Stimulated activated CD8-positive, alpha-beta memory T cell treated with anti-CD3 and anti-CD28 coated beads, Interleukin-15, amount 100 ng/mL, for 4 hours (primary cell): ENCODE data around the gene SHKBP1.
"Not testable (repeated sequence)": the region's sequence is repeated elsewhere in the genome, so short reads cannot be mapped to it uniquely, and the experiment has no call there.

Experiments used
- DNase-seq, 2 donors: peaks; one replicate each; pipeline ENCODE4 v3.0.0-alpha.2; 2020; ENCODE audit warnings: low read depth in 2 of 2

SHKBP1 gene

GRCh38 chr19:40555978-40556689 is 20.5 kb upstream of the SHKBP1 start:
- no peak for DNase-seq

- DNase-seq = no peak
These were observed 19.6 kb upstream of the SHKBP1 start for GRCh38 chr19:40556953-40557530.

- no peak for DNase-seq
These were observed 17.3 kb upstream of the SHKBP1 start for GRCh38 chr19:40559394-40559793.

GRCh38 chr19:40560092-40560507 is 16.6 kb upstream of the SHKBP1 start:
- DNase-seq = no peak

GRCh38 chr19:40561947-40562346 is 14.7 kb upstream of the SHKBP1 start:
- no peak for DNase-seq

- not testable (repeated sequence) for DNase-seq
These were observed 12.1 kb upstream of the SHKBP1 start for GRCh38 chr19:40564535-40564934.

- no peak for DNase-seq
These were observed 11.3 kb upstream of the SHKBP1 start for GRCh38 chr19:40565355-40565754.

- DNase-seq = no peak
These were observed 10.7 kb upstream of the SHKBP1 start for GRCh38 chr19:40565910-40566495.

- no peak for DNase-seq
These were observed 9.5 kb upstream of the SHKBP1 start for GRCh38 chr19:40567040-40567749.

- DNase-seq = no peak
These were observed 8.8 kb upstream of the SHKBP1 start for GRCh38 chr19:40567750-40568494.

- peak; percentile 79 to 89 for DNase-seq
These were observed 6.2 kb upstream of the SHKBP1 start for GRCh38 chr19:40570313-40571004.

- no peak for DNase-seq
These were observed 5.7 kb upstream of the SHKBP1 start for GRCh38 chr19:40571005-40571318.

GRCh38 chr19:40571831-40572495 is 4.7 kb upstream of the SHKBP1 start:
- DNase-seq = no peak

GRCh38 chr19:40575326-40575725 is 1.3 kb upstream of the SHKBP1 start:
- no peak for DNase-seq

GRCh38 chr19:40576151-40576584 is 505 bp upstream of the SHKBP1 start:
- no peak for DNase-seq

- DNase-seq = no peak
These were observed 1.8 kb downstream of the SHKBP1 start for GRCh38 chr19:40578442-40578908.

GRCh38 chr19:40580619-40581018 is 3.9 kb downstream of the SHKBP1 start:
- DNase-seq = no peak

GRCh38 chr19:40581531-40581930 is 4.9 kb downstream of the SHKBP1 start:
- no peak for DNase-seq

GRCh38 chr19:40582467-40582866 is 5.8 kb downstream of the SHKBP1 start:
- DNase-seq = no peak

GRCh38 chr19:40583283-40583682 is 6.6 kb downstream of the SHKBP1 start:
- no peak for DNase-seq

GRCh38 chr19:40584007-40584406 is 7.3 kb downstream of the SHKBP1 start:
- DNase-seq = no peak
